Bronchus fibroblast of lung (primary cell): Measurements from ENCODE around the gene MBD3. TPM values are rescaled to one million over a fixed set of nuclear protein-coding genes. Genes with fewer than 3 reads are reported as not detected.

ENCODE experiments used
- total RNA-seq: library from RNA; depleted of rRNA; stranded (reverse); fragments of >200 nt; gene quantifications from 2 replicates; pipeline ENCODE4 v1.2.3, GENCODE V29; 2015

Gene MBD3
- 120 and 127 TPM in 2 replicates for total RNA-seq

GRCh38 chr19:1592755-1593500, at the start of gene MBD3:
TSS of gene MBD3 (minus strand) at chr19:1592865. CDS start at chr19:1592631, 234 bp downstream.

GRCh38 chr19:1605236-1606137, 12.8 kb upstream of the MBD3 start, which contains the start of gene UQCR11:
TSS of gene UQCR11 (minus strand) at chr19:1605462. CDS start at chr19:1605409, 53 bp downstream.

GRCh38 chr19:1568320-1569019, 24.2 kb downstream of the MBD3 start, which contains the start of gene MEX3D:
TSS of gene MEX3D (minus strand) at chr19:1568325. CDS start at chr19:1568058, 267 bp downstream.

Other genes with a start within 250 kb of the MBD3 start
- 187 and 192 TPM in 2 replicates for gene NDUFS7, start 209.0 kb downstream of the MBD3 start, total RNA-seq
- 37.5 and 55.8 TPM in 2 replicates for gene GAMT, start 191.3 kb downstream of the MBD3 start, total RNA-seq
- gene DAZAP1, start 185.3 kb downstream of the MBD3 start, total RNA-seq: 117 and 138 TPM in 2 replicates
- gene RPS15, start 154.5 kb downstream of the MBD3 start, total RNA-seq: 3,175 and 3,222 TPM in 2 replicates
- gene APC2, start 142.7 kb downstream of the MBD3 start, total RNA-seq: under 0.01 TPM in 2 replicates
- gene C19orf25, start 113.7 kb downstream of the MBD3 start, total RNA-seq: 34.3 and 35.2 TPM in 2 replicates
- 1.2 and 1.6 TPM in 2 replicates for gene PCSK4, start 102.5 kb downstream of the MBD3 start, total RNA-seq
- gene REEP6, start 101.7 kb downstream of the MBD3 start, total RNA-seq: 2.2 and 2.5 TPM in 2 replicates
- gene ADAMTSL5, start 79.8 kb downstream of the MBD3 start, total RNA-seq: 1.2 and 2.0 TPM in 2 replicates
- not detected in 2 replicates for gene PLK5, start 68.8 kb downstream of the MBD3 start, total RNA-seq
- 41.9 and 50.9 TPM in 2 replicates for gene MEX3D, start 24.5 kb downstream of the MBD3 start, total RNA-seq
- 97.7 and 103 TPM in 2 replicates for gene UQCR11, start 12.6 kb upstream of the MBD3 start, total RNA-seq
- gene TCF3, start 59.8 kb upstream of the MBD3 start, total RNA-seq: 170 and 180 TPM in 2 replicates
- not detected in 2 replicates for gene ONECUT3, start 160.6 kb upstream of the MBD3 start, total RNA-seq
- gene ATP8B3, start 219.4 kb upstream of the MBD3 start, total RNA-seq: 4.6 and 5.5 TPM in 2 replicates